ENCODE measurements around the gene MBD3.

The MBD3 gene

GRCh38 chr19:1585243-1585580 lies 7.5 kb downstream of the MBD3 start:
- H3K4me1 ChIP-seq, result no peaks in the 10 kb centered on the region
- H2AFZ ChIP-seq, result no peak overlapping the region
- H3K27ac ChIP-seq, result no peak overlapping the region
- TF ChIP-seq CTCF (IDR thresholded peaks at IDR 0.05), result no peak
- H3K4me3 ChIP-seq (ENCODE audit: low read depth, low read length), result no peak overlapping the region
- H3K9ac ChIP-seq, result no peak overlapping the region
- H3K9me3 ChIP-seq (ENCODE audit: control insufficient read depth, low read length), result no peaks in the 10 kb centered on the region
- H3K79me2 ChIP-seq, result peaks cover 54% of the 10 kb centered on the region
- H3K27me3 ChIP-seq (ENCODE audit: control insufficient read depth, insufficient read depth, low read length), result no peaks in the 10 kb centered on the region
- no peak overlapping the region for H3K4me2 ChIP-seq (ENCODE audit: low read length)
- no peaks in the 10 kb centered on the region for H3K36me3 ChIP-seq (ENCODE audit: control insufficient read depth, insufficient read depth, low read length)

- no peaks in the 10 kb centered on the region for H3K36me3 ChIP-seq (ENCODE audit: control insufficient read depth, insufficient read depth, low read length)
These were observed 8.0 kb downstream of the MBD3 start for GRCh38 chr19:1584500-1585242.

GRCh38 chr19:1582201-1582600 lies 10.5 kb downstream of the MBD3 start:
- H3K4me1 ChIP-seq, result no peaks in the 10 kb centered on the region
- H3K4me2 ChIP-seq (ENCODE audit: low read length), result no peak overlapping the region
- no peak overlapping the region for H3K4me3 ChIP-seq (ENCODE audit: low read depth, low read length)
- no peak overlapping the region for H2AFZ ChIP-seq
- no peaks in the 10 kb centered on the region for H3K9me3 ChIP-seq (ENCODE audit: control insufficient read depth, low read length)
- H3K27me3 ChIP-seq (ENCODE audit: control insufficient read depth, insufficient read depth, low read length), result no peaks in the 10 kb centered on the region
- no peak for TF ChIP-seq CTCF (IDR thresholded peaks at IDR 0.05)
- no peak overlapping the region for H3K27ac ChIP-seq
- no peak overlapping the region for H3K9ac ChIP-seq
- peaks cover 37% of the 10 kb centered on the region for H3K79me2 ChIP-seq
- H3K36me3 ChIP-seq (ENCODE audit: control insufficient read depth, insufficient read depth, low read length), result no peaks in the 10 kb centered on the region

More at GRCh38 chr19:1584500-1585242, 8.0 kb downstream of the MBD3 start:
- Histone ChIP-seq H2AFZ (no peak overlapping the region), H3K9ac (no peak overlapping the region), H3K79me2 (peaks cover 54% of the 10 kb centered on the region), H3K4me3 (ENCODE audit: low read depth, low read length) (no peak overlapping the region), H3K9me3 (ENCODE audit: control insufficient read depth, low read length) (no peaks in the 10 kb centered on the region), H3K4me2 (ENCODE audit: low read length) (no peak overlapping the region), H3K27ac (no peak overlapping the region), H3K4me1 (no peaks in the 10 kb centered on the region), H3K27me3 (ENCODE audit: control insufficient read depth, insufficient read depth, low read length) (no peaks in the 10 kb centered on the region)
- TF ChIP-seq CTCF (IDR thresholded peaks at IDR 0.05), result no peak

GRCh38 chr19:1580957-1581356 lies 11.7 kb downstream of the MBD3 start:
- H3K4me3 ChIP-seq (ENCODE audit: low read depth, low read length), result no peak overlapping the region
- H3K36me3 ChIP-seq (ENCODE audit: control insufficient read depth, insufficient read depth, low read length), result no peaks in the 10 kb centered on the region
- H2AFZ ChIP-seq, result no peak overlapping the region
- TF ChIP-seq CTCF (IDR thresholded peaks at IDR 0.05), result no peak
- no peak overlapping the region for H3K4me2 ChIP-seq (ENCODE audit: low read length)
- H3K4me1 ChIP-seq, result no peaks in the 10 kb centered on the region
- H3K9ac ChIP-seq, result no peak overlapping the region
- peaks cover 26% of the 10 kb centered on the region for H3K79me2 ChIP-seq
- H3K27me3 ChIP-seq (ENCODE audit: control insufficient read depth, insufficient read depth, low read length), result no peaks in the 10 kb centered on the region
- H3K9me3 ChIP-seq (ENCODE audit: control insufficient read depth, low read length), result no peaks in the 10 kb centered on the region
- H3K27ac ChIP-seq, result no peak overlapping the region

- TF ChIP-seq CTCF (IDR thresholded peaks at IDR 0.05), result no peak
- Histone ChIP-seq H3K79me2 (peaks cover 20% of the 10 kb centered on the region), H3K4me2 (ENCODE audit: low read length) (no peak overlapping the region), H3K27ac (no peak overlapping the region), H3K36me3 (ENCODE audit: control insufficient read depth, insufficient read depth, low read length) (no peaks in the 10 kb centered on the region), H3K9me3 (ENCODE audit: control insufficient read depth, low read length) (no peaks in the 10 kb centered on the region), H3K4me3 (ENCODE audit: low read depth, low read length) (no peak overlapping the region), H3K4me1 (no peaks in the 10 kb centered on the region), H3K9ac (no peak overlapping the region), H2AFZ (no peak overlapping the region), H3K27me3 (ENCODE audit: control insufficient read depth, insufficient read depth, low read length) (no peaks in the 10 kb centered on the region)
These were observed 12.3 kb downstream of the MBD3 start for GRCh38 chr19:1580382-1580781.
